HG03469 (cell line): ENCODE results near the gene RASA3.

Experiments used
- ATAC-seq: cut with Tn5 transposase; IDR thresholded peaks from one replicate; pipeline ENCODE4 v1.9.1; 2021; ENCODE audit warnings: mild to moderate bottlenecking, moderate library complexity, moderate number of reproducible peaks; ENCODE audit not compliant: unreplicated experiment

RASA3 gene

GRCh38 chr13:113962975-113963374 is 169.4 kb downstream of the RASA3 start:
- no peak for ATAC-seq

- no peak for ATAC-seq
Observed at GRCh38 chr13:113962386-113962785, 170.0 kb downstream of the RASA3 start.

DNA sequence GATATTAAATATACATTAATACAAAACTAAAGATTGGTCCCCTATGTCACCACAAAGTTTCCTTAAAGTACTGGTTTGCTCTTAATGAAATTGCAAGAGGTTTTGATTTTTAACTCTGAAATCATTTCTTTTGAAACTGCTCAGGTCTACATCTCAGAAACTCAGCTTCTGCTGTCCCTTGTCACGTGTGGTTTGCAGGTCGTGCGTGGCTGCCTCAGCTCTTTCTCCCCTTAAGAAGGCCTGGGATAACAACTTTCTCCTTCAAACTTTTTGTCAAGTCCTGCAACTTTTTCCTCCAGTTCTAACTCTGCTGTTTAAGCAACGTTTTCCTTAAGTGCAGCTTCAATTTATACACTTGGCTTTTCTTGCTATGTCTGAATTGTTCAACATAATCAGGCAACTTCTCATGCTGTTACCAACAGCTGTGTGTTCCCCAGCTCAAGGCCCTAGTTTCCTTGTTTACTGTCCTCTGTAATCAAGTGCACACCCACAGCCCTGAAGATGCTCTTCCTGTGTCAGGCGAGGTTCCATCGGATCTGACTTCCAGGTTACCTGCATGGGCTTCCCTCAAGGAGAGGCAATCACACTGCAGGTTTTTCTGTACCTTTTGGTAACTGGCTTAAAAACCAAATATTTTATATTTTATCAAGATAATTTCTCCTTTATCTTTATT is 172.0 kb downstream of the RASA3 start:
- ATAC-seq: no peak

GRCh38 chr13:113959198-113959597 is 173.2 kb downstream of the RASA3 start:
- no peak for ATAC-seq

DNA sequence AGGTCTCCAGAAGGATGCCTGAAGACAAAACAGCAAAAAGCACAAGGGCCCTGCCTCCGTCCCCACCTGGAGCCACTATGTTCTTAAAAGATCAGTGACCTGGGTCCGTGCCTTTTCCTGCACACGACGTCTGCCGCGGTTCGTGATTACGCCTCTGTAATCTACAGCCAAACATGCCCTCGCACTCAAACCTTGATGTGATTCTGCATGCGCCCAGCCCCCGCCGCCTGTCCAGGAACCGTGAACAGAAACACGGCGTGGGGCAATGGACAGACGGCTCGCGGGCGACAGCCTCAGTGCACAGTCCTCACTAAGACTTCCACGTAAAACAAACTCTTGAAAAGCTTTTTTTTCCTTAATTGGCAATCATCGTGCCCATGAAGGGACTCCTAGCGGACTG is 174.1 kb downstream of the RASA3 start:
- no peak for ATAC-seq

- no peak for ATAC-seq
Observed at GRCh38 chr13:113956571-113956970, 175.9 kb downstream of the RASA3 start.

DNA sequence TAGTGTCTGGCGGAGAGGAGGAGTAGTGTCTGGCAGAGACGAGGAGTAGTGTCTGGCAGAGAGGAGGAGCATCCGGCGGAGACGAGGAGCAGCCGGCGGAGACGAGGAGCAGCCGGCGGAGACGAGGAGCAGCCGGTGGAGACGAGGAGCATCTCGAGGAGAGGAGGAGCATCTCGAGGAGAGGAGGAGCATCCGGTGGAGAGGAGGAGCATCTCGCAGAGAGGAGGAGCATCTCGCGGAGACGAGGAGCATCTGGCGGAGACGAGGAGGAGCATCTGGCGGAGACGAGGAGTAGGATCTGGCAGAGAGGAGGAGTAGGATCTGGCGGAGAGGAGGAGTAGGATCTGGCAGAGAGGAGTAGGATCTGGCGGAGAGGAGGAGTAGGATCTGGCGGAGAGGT is 176.7 kb downstream of the RASA3 start:
- no peak for ATAC-seq

GRCh38 chr13:113955235-113955634 is 177.2 kb downstream of the RASA3 start:
- ATAC-seq: no peak

GRCh38 chr13:113954046-113954835 is 178.2 kb downstream of the RASA3 start:
- ATAC-seq: no peak

DNA sequence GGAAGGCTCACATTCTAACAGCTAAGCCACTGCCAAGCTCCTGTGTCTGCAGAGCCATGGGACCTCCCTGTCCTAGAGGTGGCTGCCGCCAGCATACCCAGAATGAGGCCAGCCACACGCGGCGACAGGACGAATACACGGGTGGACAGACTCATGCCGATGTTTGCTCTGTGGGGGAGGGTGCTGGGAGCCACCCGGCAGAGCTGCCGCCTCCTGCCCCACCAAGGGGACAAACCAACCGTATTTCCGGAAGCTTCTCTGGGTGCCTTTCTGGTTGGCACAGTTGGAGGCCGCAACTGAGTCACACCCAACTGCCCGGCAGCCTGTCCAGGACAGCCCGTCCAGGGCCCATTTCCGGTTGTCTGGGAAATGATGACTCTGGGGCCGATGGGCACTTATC is 178.9 kb downstream of the RASA3 start:
- ATAC-seq: no peak

GRCh38 chr13:113952983-113953520 is 179.4 kb downstream of the RASA3 start:
- ATAC-seq: no peak

DNA sequence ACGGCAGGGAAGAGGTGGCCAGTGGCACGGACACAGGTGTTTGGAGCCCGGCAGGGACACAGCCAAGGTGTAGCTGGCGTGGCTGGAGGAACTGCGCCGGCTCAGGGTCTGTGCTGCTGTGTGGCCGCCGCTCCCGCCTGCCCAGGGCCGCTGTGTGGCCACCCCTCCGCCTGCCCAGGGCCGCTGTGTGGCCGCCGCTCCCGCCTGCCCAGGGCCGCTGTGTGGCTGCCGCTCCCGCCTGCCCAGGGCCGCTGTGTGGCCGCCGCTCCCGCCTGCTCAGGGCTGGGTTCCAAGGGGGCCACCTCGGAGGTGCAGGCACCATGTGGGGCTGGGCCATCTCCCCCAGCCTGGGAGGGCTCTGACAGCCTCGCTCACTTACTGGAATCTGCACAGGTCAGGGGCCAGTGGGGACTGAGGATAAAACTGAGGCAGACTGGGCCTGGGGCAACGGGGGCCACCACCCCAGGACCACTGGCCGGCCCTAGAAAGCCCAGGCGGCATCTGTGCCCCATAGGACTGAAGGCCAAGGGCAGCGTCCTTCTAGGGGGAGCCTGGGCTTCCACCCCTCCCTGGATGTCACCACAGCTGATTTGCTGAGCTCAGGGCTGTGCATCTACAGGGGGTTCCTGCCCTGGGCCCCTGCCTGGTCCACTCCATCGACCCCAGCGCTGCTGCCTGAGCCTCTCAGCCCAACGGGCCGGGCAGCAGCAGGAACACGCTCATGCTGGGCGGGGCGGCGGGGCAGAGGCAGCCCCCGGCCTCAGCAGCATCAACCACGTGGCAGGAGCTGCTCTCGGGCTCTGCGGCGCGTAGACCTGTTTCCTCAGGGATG is 180.1 kb downstream of the RASA3 start:
- no peak for ATAC-seq

DNA sequence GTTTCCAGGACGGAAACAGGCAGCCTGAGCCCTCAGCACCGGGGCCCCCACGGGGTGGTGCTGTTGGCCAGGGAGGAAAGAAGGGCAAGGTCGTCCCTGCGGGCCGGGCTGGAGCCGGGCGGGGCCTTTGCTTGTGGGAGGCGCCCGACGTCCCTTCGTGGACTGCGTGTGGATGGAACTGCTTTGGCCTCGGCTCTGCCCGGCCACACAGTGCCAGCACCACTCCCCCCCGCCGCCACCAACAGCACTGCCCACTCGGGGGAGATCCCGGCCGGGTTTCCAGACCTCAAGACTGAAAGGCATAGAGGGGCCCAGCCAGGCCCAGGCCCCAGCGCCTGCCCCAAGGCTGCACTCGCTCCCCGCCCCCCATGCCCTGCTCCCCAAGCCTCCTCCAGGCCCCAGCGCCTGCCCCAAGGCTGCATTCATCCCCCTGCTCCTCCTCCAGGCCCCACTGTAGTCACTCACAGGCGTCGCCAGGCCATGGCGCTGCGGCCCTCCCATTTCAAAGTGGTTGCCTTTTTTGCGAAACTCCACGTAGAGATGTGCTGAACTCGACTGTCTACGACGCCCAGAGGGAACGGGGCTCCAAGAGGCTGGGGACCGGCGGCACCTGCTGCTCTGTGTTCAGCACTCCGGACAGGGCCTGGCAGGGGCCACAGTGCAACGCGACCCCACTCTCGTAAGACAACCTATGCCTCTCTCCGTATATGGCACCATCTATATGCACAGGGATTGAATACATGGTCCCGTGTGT is 181.0 kb downstream of the RASA3 start:
- peak; percentile 65 for ATAC-seq

DNA sequence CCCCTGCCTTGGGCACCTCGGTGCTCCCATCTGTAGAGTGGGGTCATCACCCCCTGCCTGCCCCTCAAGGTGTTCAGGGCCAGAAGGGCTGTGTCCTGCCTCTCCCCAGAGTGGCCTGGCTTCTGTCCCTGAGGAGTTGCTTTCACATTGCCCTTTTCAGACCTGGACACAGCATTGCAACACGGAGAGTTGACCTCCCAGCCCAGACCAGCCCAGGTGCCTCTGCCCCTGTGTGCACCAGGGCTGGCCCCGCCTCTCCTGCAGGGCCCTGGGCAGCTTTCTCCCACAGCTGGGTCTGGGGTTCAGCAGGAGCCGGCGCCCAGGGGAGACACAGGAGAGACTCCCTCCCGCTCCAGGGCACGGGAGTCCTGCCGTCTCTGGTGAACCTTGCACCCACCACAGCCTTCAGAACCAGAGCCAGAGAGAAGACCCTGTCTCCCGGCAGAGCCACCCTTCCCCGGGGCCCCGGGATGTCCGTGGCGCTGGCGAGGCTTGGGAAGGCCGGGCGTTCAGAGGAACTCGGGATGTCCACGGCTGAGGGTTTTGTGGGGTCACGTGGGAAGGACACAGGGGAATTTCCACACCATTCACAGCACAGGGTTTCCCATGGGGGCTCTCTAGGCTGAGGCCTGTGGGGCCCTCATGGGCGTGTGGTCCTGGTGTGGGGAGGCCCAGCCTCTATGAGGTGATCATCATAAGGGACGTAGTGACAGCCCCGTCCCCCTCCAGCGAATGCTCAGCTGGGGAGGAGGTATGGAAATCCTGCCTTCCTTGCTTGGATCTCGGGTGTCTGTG is 181.8 kb downstream of the RASA3 start:
- no peak for ATAC-seq

GRCh38 chr13:113949546-113949945 is 182.9 kb downstream of the RASA3 start:
- no peak for ATAC-seq

- ATAC-seq: no peak
Observed at GRCh38 chr13:113948034-113948742, 184.2 kb downstream of the RASA3 start.

DNA sequence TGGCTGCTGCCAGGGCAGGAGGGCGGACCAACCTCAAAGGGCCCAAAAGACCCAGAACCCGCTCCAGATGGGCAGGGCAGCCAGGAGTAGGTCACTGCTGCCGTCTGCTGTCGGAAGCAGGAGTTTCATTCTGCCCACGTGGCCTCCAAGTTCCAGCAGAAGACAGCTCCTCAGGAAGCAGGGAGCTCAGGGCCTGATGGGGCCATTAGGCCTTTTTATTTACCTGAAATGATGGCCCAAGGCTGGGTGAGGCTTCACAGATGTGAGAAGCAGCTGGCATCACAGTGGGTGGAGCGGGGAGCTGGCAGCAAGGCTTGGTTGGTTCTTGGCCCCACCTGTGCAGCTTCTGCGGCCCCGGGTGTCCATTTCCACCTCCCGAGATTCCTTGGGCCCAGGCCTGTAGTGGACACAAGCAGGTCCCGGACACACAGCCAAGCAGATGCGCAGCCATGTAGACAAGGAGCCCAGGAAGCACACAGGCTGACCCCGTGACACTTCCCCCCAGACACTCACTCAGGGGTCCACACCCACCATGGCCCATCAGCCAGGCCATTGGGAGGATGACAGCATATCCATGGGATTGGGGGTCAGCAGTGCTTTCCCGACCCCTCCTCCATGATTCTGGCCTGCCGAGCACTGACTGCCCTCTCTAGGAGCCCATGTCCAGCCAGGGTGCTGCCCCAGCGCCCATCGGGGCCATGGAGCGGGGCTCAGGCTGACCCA is 185.0 kb downstream of the RASA3 start:
- no peak for ATAC-seq

DNA sequence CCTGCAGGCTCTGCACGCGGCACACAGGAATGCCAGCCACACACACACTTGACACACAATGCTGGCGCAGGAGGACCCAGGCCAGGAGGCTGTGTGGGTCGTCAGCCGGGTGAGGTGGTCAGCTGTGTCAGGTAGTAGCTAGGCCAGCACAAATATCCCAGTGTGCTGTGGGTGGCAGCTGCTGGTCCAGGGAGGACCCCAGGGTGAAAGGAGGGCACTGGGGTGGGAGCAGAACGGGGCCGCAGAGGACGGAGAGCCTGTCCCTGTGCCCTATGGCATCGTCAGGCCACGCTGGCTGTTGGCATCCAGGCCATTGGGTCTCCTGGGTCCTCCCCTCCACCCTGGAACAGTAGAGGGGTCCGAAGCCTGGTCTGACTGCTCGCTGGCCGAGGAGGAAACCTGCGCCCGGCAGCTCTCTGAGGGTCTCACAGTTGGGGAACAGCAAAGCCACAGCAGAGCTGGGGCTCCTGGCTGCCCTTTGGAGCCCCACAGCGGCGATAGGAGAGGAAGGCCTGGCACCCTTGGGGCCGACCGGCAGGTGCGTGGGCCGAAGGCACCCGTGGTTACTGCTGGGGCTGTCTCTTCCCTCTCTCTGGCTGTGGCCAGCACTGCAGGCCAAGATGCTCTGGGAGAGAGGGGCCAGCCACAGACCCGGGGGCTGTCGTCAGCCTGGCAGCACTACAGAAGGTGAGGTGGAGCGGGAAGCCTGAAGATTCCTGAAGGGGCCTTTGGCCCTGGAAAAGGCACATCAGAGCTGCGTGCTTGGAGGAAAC is 185.8 kb downstream of the RASA3 start:
- ATAC-seq: no peak
